Activated CD4-positive, alpha-beta T cell treated with anti-CD3 and anti-CD28 coated beads, Interleukin-2, Interleukin-4, amounts not matched to agents 100 ng/mL and 50 ng/mL, durations not matched to agents 16 hours and 8 hours (primary cell): Measurements from ENCODE around the gene NDE1.
A peak's percentile ranks its signal among the peaks of the same experiment; 100 is the strongest.

Source experiments
- DNase-seq: peaks from one replicate; pipeline ENCODE4 v3.0.0-alpha.2; 2020; ENCODE audit warnings: low spot score

NDE1 gene

DNA sequence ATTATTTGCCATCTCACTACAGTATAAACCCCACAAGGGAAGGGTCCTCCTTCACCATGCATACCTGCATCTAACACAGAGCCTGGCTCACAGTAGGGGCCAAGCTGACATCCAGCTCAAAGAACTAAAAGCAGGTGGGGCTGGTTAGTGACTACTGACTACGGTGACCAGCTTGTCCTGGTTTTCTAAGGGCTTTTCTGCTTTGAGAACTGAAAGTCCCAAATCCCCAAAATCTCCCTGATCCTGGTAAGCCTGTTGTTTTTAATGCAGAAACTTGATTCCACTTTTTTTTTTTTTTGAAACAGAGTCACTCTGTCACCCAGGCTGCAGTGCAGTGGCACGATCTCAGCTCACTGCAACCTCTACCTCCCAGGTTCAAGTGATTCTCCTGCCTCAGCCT, 89.4 kb downstream of the NDE1 start:
- DNase-seq = no peak

DNA sequence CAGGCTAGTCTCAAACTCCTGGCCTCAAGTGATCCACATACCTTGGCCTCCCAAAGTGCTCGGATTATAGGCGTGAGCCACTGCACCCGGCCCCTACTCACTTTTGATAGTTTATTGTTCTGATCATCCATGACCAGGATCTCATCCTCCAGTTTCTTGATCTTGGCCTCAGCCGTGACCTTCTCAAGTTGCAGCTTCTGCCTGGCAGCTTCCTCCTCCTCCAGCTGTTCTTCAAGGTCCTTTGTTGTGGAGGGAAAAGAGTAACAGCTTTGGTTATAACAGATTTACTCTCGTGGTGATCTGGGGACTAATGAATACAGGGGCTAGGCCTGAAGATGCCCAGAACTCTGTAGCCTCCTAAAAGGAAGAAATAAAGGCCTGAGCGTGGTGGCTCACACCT, 89.9 kb downstream of the NDE1 start:
- DNase-seq = no peak

- DNase-seq = no peak
Measured at GRCh38 chr16:15741207-15741871, 91.3 kb downstream of the NDE1 start.

DNA sequence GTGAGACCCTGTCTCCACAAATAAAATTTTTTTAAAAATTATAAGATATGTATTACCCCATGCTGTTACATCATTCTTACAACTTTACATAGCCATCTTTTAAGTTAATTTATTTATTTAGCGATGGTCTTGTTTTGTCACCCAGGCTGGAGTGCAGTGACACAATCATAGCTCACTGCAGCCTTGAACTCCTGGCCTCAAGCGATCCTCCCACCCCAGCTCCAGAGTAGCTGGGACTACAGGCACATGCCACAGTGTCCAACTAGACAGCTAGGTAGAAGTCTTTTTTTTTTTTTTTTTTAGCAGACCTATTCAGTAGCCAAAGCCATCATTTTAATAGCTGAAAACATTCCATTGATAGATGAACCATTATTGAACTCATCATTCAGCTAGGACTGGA, 92.7 kb downstream of the NDE1 start:
- DNase-seq = no peak

- no peak for DNase-seq
Measured at GRCh38 chr16:15743657-15744056, 93.6 kb downstream of the NDE1 start.

DNA sequence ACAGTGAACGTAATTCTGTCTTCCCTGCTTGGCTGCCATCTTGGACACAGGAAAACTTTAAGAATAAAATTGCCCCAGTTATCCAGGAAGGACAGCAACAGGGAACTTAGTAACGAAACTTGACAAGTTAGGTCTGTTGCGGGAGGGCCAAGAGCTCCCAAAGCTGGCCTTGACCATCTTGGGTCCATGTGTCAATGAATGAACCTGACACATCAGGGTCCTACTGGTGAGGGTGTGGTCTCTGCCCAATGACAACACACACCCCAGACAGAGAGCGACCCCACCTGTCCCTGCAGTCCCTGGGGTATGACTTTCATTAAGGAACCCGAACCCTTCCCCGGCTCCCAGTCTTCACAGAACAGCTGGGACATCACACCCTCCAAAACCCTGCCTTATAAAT, 96.3 kb downstream of the NDE1 start:
- no peak for DNase-seq

GRCh38 chr16:15747937-15748336, 97.9 kb downstream of the NDE1 start:
- DNase-seq = no peak

GRCh38 chr16:15748654-15749053, 98.6 kb downstream of the NDE1 start:
- no peak for DNase-seq

DNA sequence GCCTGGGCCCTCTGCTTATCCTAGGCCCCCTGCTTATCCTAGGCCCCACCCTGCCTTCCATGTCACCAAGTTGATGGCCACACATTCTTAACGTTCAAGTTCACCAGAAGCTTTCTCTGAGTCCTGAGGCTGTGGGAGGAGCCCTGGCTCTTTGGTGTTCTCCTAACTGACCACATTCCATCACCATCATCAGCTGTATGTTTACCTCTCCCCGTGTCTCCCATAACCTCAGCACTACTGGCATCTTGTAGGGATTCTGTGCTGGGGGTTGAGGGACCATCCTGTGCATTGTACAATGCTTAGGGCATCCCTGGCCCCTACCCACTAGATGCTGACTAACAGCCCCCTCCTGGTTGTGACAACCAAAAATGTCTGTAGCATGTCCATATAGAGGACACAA, 99.3 kb downstream of the NDE1 start:
- no peak for DNase-seq

DNA sequence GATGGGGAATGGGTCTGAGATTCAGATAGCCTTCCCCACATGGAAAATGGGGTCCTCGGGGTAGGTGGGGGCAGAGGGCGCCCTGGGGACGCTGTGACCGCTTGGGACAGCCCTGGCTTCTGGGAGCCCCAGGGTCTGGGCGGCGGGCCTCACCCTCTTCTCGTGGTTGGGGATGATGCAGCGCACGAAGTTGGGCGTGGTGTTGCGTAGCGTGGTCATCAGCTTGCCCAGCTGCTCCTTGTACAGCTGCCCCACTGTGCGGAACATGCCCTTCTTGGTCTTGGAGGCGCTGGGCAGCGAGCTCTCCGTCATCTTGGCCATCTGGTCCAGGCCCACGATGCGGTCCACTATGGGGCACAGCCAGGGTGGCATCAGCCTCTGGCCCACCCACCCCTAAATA, 99.9 kb downstream of the NDE1 start:
- DNase-seq = no peak

DNA sequence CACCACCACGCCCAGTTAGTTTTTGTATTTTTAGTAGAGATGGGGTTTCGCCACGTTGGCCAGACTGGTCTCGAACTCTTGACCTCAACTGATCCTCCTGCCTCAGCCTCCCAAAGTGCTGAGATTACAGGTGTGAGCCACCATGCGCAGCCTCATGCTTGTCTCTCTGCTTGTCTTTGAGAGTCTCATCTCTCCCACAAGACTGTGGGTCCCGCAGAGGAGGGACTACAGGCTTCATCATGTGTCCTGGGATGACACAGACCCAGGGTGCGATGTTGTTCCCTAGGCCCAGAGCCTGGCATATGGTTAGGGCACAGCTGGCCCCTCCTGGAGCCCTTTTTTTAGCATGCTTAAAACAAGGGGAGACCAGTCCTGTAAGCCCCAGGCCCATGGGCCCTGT, 101.9 kb downstream of the NDE1 start:
- DNase-seq = no peak

GRCh38 chr16:15752717-15753488, 102.9 kb downstream of the NDE1 start:
- DNase-seq = no peak

- DNase-seq = no peak
Measured at GRCh38 chr16:15754821-15755534, 104.9 kb downstream of the NDE1 start.

DNA sequence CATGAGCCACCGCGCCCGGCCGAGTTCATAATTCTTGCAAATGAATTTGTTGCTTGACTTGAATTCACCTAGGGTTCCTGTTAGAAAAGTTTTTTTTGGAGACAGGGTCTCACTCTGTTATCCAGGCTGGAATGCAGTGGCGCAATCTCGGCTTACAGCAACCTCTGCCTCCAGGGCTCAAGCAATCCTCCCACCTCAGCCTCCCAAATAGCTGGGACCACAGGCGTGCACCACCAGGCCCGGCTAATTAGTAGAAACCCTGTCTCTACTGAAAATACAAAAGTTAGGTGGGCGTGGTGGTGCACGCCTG, 107.0 kb downstream of the NDE1 start:
- DNase-seq = no peak

DNA sequence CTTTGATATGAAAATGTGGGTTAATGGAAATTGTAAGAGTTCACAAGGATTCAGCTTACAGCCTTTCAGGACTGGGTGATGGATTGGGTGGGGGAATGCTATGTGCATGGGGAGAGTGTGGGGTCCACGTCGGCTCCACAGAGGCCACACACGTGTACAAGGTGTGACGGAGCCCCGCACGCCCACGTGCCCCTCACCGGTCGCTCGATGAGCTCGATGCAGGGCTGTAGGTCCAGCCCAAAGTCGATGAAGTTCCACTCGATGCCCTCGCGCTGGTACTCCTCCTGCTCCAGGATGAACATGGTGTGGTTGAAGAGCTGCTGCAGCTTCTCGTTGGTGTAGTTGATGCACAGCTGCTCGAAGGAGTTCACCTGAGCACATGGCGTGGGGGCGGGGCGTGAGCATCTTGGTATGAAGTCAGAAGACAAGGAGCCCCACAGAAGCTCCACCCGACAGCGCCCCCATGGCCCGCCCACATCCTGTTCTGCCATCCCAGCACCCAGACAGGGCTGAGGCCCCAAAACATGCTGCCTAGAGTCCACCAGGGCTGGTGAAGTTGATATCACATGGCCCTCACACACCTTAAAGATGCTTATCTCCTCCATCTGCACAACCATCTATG, 107.7 kb downstream of the NDE1 start:
- no peak for DNase-seq

GRCh38 chr16:15759070-15759469, 109.0 kb downstream of the NDE1 start:
- no peak for DNase-seq

DNA sequence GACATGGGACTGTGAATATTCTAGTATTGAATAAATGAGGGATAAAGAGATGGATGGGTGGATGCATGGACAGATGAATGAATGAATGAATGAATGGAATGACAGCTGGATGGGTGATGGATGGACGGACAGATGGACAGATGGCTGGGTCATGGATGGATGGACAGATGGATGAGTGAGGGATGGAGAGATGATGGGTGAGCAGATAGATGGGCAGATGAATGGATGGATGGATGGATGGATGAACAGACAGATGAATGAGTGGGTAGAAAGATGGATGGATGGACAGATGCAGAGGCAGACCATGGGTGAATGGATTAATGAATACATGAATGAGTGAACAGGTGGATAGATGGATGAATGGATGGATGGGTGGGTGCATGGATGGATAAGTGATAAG, 110.1 kb downstream of the NDE1 start:
- no peak for DNase-seq

DNA sequence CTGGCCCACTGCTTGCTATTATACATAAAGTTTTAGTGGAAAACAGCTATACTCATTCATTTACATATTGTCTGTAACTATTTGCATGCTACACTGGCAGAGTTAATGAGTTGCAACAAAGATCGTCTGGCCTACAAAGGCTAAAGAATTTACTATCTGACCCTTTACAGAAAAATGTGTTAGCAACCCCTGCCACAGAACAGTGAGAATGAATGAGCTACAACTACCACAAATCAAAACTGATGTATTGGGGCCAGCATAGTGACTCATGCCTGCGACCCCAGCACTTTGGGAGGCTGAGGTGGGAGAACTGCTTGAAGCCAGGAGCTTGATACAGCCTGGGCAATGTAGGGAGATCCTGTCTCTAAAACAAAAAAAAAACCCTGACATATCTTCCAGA, 114.1 kb downstream of the NDE1 start:
- no peak for DNase-seq

GRCh38 chr16:15765116-15765515, 115.1 kb downstream of the NDE1 start:
- DNase-seq = no peak

DNA sequence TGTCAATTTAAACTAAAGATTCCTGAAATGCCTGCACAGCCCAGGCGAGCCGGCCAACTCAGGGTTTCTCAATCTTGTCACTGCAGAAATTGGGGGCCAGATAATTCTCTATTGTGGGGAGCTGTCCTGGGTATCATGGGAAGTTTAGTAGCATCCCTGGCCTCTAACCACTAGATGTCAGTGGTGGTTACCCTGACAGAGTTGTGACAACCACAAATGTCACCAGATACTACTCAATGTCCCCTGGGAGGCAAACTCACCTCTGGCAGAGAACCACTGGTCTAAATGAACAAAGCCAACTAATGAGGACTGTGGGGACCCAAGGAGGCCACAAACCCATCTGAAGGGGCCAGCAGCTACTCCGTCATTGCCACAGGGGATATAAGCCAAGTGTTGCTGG, 115.8 kb downstream of the NDE1 start:
- peak; percentile 56 for DNase-seq

- no peak for DNase-seq
Measured at GRCh38 chr16:15766918-15767317, 116.9 kb downstream of the NDE1 start.

- no peak for DNase-seq
Measured at GRCh38 chr16:15768201-15768600, 118.2 kb downstream of the NDE1 start.

DNA sequence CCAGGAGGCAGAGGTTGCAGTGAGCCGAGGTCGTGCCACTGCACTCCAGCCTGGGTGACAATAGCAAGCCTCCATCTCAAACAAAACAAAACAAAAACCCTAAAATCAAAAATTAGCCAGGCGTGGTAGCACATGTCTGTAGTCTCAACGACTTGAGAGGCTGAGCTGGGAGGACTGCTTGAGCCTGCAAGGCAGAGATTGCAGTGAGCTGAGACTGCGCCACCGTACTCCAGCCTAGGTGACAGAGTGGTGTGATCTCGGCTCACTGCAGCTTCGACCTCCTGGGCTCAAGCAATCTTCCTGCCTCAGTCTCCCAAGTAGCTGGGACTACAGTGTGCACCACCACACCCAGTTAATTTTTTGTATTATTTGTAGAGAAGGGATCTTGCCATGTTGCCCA, 119.2 kb downstream of the NDE1 start:
- DNase-seq = no peak
